ENCODE data around the gene TRIP12. TPM values are rescaled to one million over a fixed set of nuclear protein-coding genes. Genes with fewer than 3 reads are reported as not detected.

TRIP12 gene
- total and polyA plus RNA-seq, 2 experiments from 2014 or later: 21.5 to 133 TPM

DNA sequence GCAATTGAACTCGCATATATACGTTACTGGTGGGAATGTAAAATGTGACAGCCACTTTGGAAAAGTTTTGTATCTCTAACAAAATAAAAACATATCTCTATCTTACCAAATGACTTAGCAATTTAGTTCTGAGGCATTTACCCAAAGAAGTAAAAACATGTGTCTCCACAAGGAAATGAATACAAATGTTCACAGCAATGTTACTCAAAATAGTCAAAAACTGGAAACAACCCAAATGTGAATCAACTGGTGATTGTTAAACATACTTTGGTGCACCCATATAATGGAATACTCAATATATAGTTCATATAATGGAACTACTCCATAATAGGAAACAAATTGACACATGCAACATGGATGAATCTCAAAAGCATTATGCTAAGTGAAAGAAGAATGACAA is 137.0 kb downstream of the TRIP12 start (continued):
- TF ChIP-seq JUNB (IDR thresholded peaks at IDR 0.05; ENCODE audit: unreplicated experiment) (no peak), ZNF331 (CRISPR knock-in tag; IDR thresholded peaks at IDR 0.05; ENCODE audit: low read depth) (no peak), CREB1 (CRISPR knock-in tag; IDR thresholded peaks at IDR 0.05; ENCODE audit: low read depth) (no peak), POLR2AphosphoS5 (IDR thresholded peaks at IDR 0.05; ENCODE audit: low read depth) (no peak)

DNA sequence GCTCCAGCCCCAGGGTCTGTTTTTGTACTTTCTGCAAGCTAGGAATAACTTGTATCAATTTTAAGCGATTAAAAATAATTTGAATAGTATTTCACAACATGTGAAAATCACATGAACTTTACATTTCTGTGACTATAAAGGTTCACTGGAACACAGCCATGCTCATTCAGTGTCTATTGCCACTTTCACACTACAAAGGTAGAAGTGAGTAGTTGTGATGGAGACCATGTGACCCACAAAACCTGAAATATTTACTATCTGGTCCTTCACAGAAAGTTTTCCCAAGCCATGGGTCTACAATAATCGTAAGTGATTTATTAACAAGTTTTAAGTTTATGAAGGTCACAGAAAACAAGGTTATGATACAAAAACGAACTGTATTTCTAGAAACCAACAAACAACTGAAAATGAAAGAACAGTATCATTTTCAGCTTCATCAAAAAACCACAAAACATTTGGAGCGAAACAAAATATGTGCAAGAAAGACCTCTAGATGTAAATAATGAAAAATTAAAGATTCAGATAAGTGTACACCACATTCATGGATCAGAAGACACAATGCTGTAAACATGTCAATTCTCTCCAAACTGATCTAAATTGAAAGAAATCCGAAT is 138.6 kb downstream of the TRIP12 start:
- Histone ChIP-seq H3K4me3 (no peak overlapping the region), H3F3A (replicated peaks; ENCODE audit: low read depth) (no peaks in the 10 kb centered on the region; the same call in 1 of the 2 replicates), H3K4me2 (no peak overlapping the region), H3K36me3 (ENCODE audit: insufficient read depth) (peaks cover 8% of the 10 kb centered on the region; the same call in 1 of the 2 replicates), H3K79me2 (replicated peaks; ENCODE audit: insufficient read depth) (no peaks in the 10 kb centered on the region), H3K27me3 (ENCODE audit: insufficient read depth) (no peaks in the 10 kb centered on the region), H4K20me1 (replicated peaks; ENCODE audit: insufficient read depth) (no peaks in the 10 kb centered on the region), H3K4me1 (ENCODE audit: insufficient read depth) (peaks cover 10% of the 10 kb centered on the region; the same call in 1 of the 2 replicates), H2AFZ (no peak overlapping the region), H3K9me2 (ENCODE audit: insufficient read depth) (no peaks in the 10 kb centered on the region), H3K27ac (ENCODE audit: low read depth) (no peak overlapping the region)
- H3K27me3 Mint-ChIP-seq (ENCODE audit: insufficient read depth, low read depth, poor library complexity): no peaks in the 10 kb centered on the region
- ATAC-seq (no peak), DNase-seq (ENCODE audit: low spot score) (no peak)
- H3K4me1 Mint-ChIP-seq: peaks cover 28% of the 10 kb centered on the region
- H3K36me3 Mint-ChIP-seq (ENCODE audit: low read depth): peaks cover 46% of the 10 kb centered on the region
- TF ChIP-seq CTCF (conservative IDR thresholded peaks at IDR 0.05; ENCODE audit: low read depth in 2 of 2) (no peak), STAT1 (IDR thresholded peaks at IDR 0.05; ENCODE audit: unreplicated experiment) (no peak), ZNF331 (CRISPR knock-in tag; IDR thresholded peaks at IDR 0.05; ENCODE audit: low read depth) (no peak), ETS1 (IDR thresholded peaks at IDR 0.05) (no peak), CREB1 (CRISPR knock-in tag; IDR thresholded peaks at IDR 0.05; ENCODE audit: low read depth) (no peak), NANOG (IDR thresholded peaks at IDR 0.05; ENCODE audit: borderline replicate concordance) (no peak), JUNB (IDR thresholded peaks at IDR 0.05; ENCODE audit: unreplicated experiment) (no peak)
- TF ChIP-seq, protein P1, sequence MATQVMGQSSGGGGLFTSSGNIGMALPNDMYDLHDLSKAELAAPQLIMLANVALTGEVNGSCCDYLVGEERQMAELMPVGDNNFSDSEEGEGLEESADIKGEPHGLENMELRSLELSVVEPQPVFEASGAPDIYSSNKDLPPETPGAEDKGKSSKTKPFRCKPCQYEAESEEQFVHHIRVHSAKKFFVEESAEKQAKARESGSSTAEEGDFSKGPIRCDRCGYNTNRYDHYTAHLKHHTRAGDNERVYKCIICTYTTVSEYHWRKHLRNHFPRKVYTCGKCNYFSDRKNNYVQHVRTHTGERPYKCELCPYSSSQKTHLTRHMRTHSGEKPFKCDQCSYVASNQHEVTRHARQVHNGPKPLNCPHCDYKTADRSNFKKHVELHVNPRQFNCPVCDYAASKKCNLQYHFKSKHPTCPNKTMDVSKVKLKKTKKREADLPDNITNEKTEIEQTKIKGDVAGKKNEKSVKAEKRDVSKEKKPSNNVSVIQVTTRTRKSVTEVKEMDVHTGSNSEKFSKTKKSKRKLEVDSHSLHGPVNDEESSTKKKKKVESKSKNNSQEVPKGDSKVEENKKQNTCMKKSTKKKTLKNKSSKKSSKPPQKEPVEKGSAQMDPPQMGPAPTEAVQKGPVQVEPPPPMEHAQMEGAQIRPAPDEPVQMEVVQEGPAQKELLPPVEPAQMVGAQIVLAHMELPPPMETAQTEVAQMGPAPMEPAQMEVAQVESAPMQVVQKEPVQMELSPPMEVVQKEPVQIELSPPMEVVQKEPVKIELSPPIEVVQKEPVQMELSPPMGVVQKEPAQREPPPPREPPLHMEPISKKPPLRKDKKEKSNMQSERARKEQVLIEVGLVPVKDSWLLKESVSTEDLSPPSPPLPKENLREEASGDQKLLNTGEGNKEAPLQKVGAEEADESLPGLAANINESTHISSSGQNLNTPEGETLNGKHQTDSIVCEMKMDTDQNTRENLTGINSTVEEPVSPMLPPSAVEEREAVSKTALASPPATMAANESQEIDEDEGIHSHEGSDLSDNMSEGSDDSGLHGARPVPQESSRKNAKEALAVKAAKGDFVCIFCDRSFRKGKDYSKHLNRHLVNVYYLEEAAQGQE (IDR thresholded peaks at IDR 0.05; ENCODE audit: unreplicated experiment): no peak
- no peak overlapping the region for H3K4me3 Mint-ChIP-seq
- no peak overlapping the region for H3K27ac Mint-ChIP-seq
- no peaks in the 10 kb centered on the region; the same call in 2 of the 3 replicates for H3K9me3 Mint-ChIP-seq

Data from GM23338 (cell line).